Measurements from ENCODE around the gene EPHA1. TPM values are rescaled to one million over a fixed set of nuclear protein-coding genes. Genes with fewer than 3 reads are reported as not detected.
"Not testable (repeated sequence)": the region's sequence is repeated elsewhere in the genome, so short reads cannot be mapped to it uniquely, and the experiment has no call there.

Gene EPHA1
- total RNA-seq, 1 experiment from 2014 or later: not detected

GRCh38 chr7:143393267-143394041, 15.2 kb downstream of the EPHA1 start:
- no peak for DNase-seq (ENCODE audit: low read depth)
- in situ Hi-C loops (cut with HindIII; ENCODE audit: low pct_unique_long_range_greater_than_20kb, low sequenced_read_pairs): no loop called here

GRCh38 chr7:143392875-143393266, 15.8 kb downstream of the EPHA1 start:
- in situ Hi-C loops (cut with HindIII; ENCODE audit: low pct_unique_long_range_greater_than_20kb, low sequenced_read_pairs): no loop called here
- DNase-seq (ENCODE audit: low read depth): no peak

GRCh38 chr7:143392427-143392826, 16.2 kb downstream of the EPHA1 start:
- DNase-seq (ENCODE audit: low read depth); in situ Hi-C loops (cut with HindIII; ENCODE audit: low pct_unique_long_range_greater_than_20kb, low sequenced_read_pairs): not testable (repeated sequence)

- DNase-seq (ENCODE audit: low read depth): no peak
- in situ Hi-C loops (cut with HindIII; ENCODE audit: low pct_unique_long_range_greater_than_20kb, low sequenced_read_pairs): no loop called here
Measured at GRCh38 chr7:143391462-143392404, 16.9 kb downstream of the EPHA1 start.

GRCh38 chr7:143390773-143391317, 17.8 kb downstream of the EPHA1 start:
- DNase-seq (ENCODE audit: low read depth): no peak
- in situ Hi-C loops (cut with HindIII; ENCODE audit: low pct_unique_long_range_greater_than_20kb, low sequenced_read_pairs): no loop called here

- DNase-seq (ENCODE audit: low read depth): no peak
- in situ Hi-C loops (cut with HindIII; ENCODE audit: low pct_unique_long_range_greater_than_20kb, low sequenced_read_pairs): no loop called here
Measured at GRCh38 chr7:143390104-143390772, 18.4 kb downstream of the EPHA1 start.

GRCh38 chr7:143389316-143390103, 19.1 kb downstream of the EPHA1 start:
- in situ Hi-C loops (cut with HindIII; ENCODE audit: low pct_unique_long_range_greater_than_20kb, low sequenced_read_pairs): no loop called here
- no peak for DNase-seq (ENCODE audit: low read depth)

- in situ Hi-C loops (cut with HindIII; ENCODE audit: low pct_unique_long_range_greater_than_20kb, low sequenced_read_pairs): no loop called here
- DNase-seq (ENCODE audit: low read depth): no peak
Measured at GRCh38 chr7:143388491-143389101, 20.1 kb downstream of the EPHA1 start.

- in situ Hi-C loops (cut with HindIII; ENCODE audit: low pct_unique_long_range_greater_than_20kb, low sequenced_read_pairs): no loop called here
- no peak for DNase-seq (ENCODE audit: low read depth)
Measured at GRCh38 chr7:143388051-143388450, 20.6 kb downstream of the EPHA1 start.

GRCh38 chr7:143387156-143387975, 21.3 kb downstream of the EPHA1 start:
- in situ Hi-C loops (cut with HindIII; ENCODE audit: low pct_unique_long_range_greater_than_20kb, low sequenced_read_pairs): no loop called here
- DNase-seq (ENCODE audit: low read depth): no peak

- in situ Hi-C loops (cut with HindIII; ENCODE audit: low pct_unique_long_range_greater_than_20kb, low sequenced_read_pairs): no loop called here
Measured at GRCh38 chr7:143385891-143386781, 22.5 kb downstream of the EPHA1 start.

GRCh38 chr7:143384661-143385631, 23.7 kb downstream of the EPHA1 start:
- DNase-seq (ENCODE audit: low read depth): no peak
- in situ Hi-C loops (cut with HindIII; ENCODE audit: low pct_unique_long_range_greater_than_20kb, low sequenced_read_pairs): no loop called here

More at GRCh38 chr7:143385891-143386781, 22.5 kb downstream of the EPHA1 start:
- DNase-seq (ENCODE audit: low read depth): no peak

- no peak for DNase-seq (ENCODE audit: low read depth)
- in situ Hi-C loops (cut with HindIII; ENCODE audit: low pct_unique_long_range_greater_than_20kb, low sequenced_read_pairs): no loop called here
Measured at GRCh38 chr7:143384148-143384547, 24.5 kb downstream of the EPHA1 start.

- in situ Hi-C loops (cut with HindIII; ENCODE audit: low pct_unique_long_range_greater_than_20kb, low sequenced_read_pairs): no loop called here
- DNase-seq (ENCODE audit: low read depth): no peak
Measured at GRCh38 chr7:143383642-143383957, 25.1 kb downstream of the EPHA1 start.
